Panc1 (cell line): ENCODE measurements around the gene IRS1. TPM values are rescaled to one million over a fixed set of nuclear protein-coding genes. Genes with fewer than 3 reads are reported as not detected.
A peak's percentile ranks its signal among the peaks of the same experiment; 100 is the strongest.

ENCODE experiments used
- ATAC-seq: fragments of 200-7000 bp; cut with Tn5 transposase; 2 replicates; pipeline ENCODE4 v1.9.1; 2020; ENCODE audit warnings: mild to moderate bottlenecking, moderate library complexity
- BruUV-seq: library from RNA; stranded (reverse); fragments of 400-500 nt; replicated peaks from 2 replicates; lab custom pipeline; 2021; lab: Mats Ljungman, UMichigan
- CTCF ChIA-PET: fragments of 300-600 bp; sonication (Branson Sonifier 250); formaldehyde crosslinking; loops from one replicate; lab custom pipeline; 2022; ENCODE audit warnings: antibody characterized with exemption; lab: Charles Lee
- POLR2A ChIA-PET: fragments of 300-600 bp; sonication (Branson Sonifier 250); formaldehyde crosslinking; loops from one replicate; lab custom pipeline; 2022; ENCODE audit warnings: antibody characterized with exemption; lab: Charles Lee
- DNase-seq: peaks from one replicate; pipeline ENCODE4 v3.0.0-alpha.2; 2010; ENCODE audit warnings: low read depth, low spot score
- H3K27ac ChIP-seq: 2 replicates; pipeline ENCODE4 v1.5.1; 2011; ENCODE audit warnings: mild to moderate bottlenecking, low read length, inconsistent platforms
- H3K27me3 ChIP-seq: fragments of 200-500 bp; sonication (Bioruptor generic); 2 replicates; pipeline ENCODE4 v1.6.0; 2014; ENCODE audit warnings: low read length, inconsistent platforms; ENCODE audit not compliant: control insufficient read depth, insufficient read depth
- H3K36me3 ChIP-seq: fragments of 200-500 bp; sonication (Bioruptor generic); 2 replicates; pipeline ENCODE4 v1.5.1; 2014; ENCODE audit warnings: inconsistent platforms, mild to moderate bottlenecking, low read length, moderate library complexity; ENCODE audit not compliant: control insufficient read depth, insufficient read depth
- H3K4me1 ChIP-seq: 2 replicates; pipeline ENCODE4 v1.5.1; 2011; ENCODE audit warnings: inconsistent platforms, mild to moderate bottlenecking, low read length, moderate library complexity; ENCODE audit not compliant: control insufficient read depth, insufficient read depth
- H3K4me3 ChIP-seq, 2 experiments: 2 replicates each; pipeline ENCODE4 v1.5.1; 2011 to 2012; ENCODE audit warnings: low read depth in 2 of 2, low read length in 2 of 2, mild to moderate bottlenecking in 2 of 2, inconsistent platforms in 1 of 2, moderate library complexity in 1 of 2
- H3K9me3 ChIP-seq: fragments of 200-500 bp; sonication (Bioruptor generic); 2 replicates; pipeline ENCODE4 v1.5.1; 2014; ENCODE audit warnings: low read depth, mild to moderate bottlenecking, inconsistent platforms, low read length, moderate library complexity; ENCODE audit not compliant: control insufficient read depth, insufficient read depth
- POLR2AphosphoS5 ChIP-seq: IDR thresholded peaks from 2 replicates; pipeline ENCODE4 v1.6.1; 2012; ENCODE audit warnings: mild to moderate bottlenecking, low read depth, low read length, moderate library complexity
- SIN3A ChIP-seq: IDR thresholded peaks from 2 replicates; pipeline ENCODE4 v1.6.1; 2012; ENCODE audit warnings: low read depth, mild to moderate bottlenecking, low read length, moderate library complexity, borderline replicate concordance; ENCODE audit not compliant: insufficient read depth
- TCF7L2 ChIP-seq: IDR thresholded peaks from 2 replicates; pipeline ENCODE4 v1.6.1; 2011; ENCODE audit warnings: mild to moderate bottlenecking, low read depth, low read length, inconsistent platforms
- in situ Hi-C: cut with HindIII; loops from 2 replicates; pipeline ENCODE4 v1.10.0; 2016; ENCODE audit warnings: low sequenced_read_pairs, low pct_unique_long_range_greater_than_20kb
- intact Hi-C: fragments of 100-400 bp; cut with micrococcal nuclease; formaldehyde crosslinking; loops from one replicate; pipeline ENCODE4 v1.10.0; 2022; ENCODE audit not compliant: unreplicated experiment
- total RNA-seq: library from RNA; stranded (reverse); gene quantifications from one replicate; pipeline ENCODE4 v1.2.1, GENCODE V29; 2021; ENCODE audit not compliant: unreplicated experiment
- TF ChIP-seq, protein P1 (sequence below), 2 experiments: IDR thresholded peaks; 2 replicates each; pipeline ENCODE4 v1.6.1; 2011 to 2012; ENCODE audit warnings: low read depth in 2 of 2, control low read depth in 1 of 2, low read length in 1 of 2, mild to moderate bottlenecking in 1 of 2, moderate library complexity in 1 of 2; ENCODE audit not compliant: insufficient read depth in 1 of 2
- TF ChIP-seq, protein P2 (sequence below): fragments of 450-650 bp; IDR thresholded peaks from 2 replicates; pipeline ENCODE4 v1.5.1; 2017; ENCODE audit warnings: mild to moderate bottlenecking

IRS1 gene
- total RNA-seq, 1 experiment from 2014 or later: 27.3 TPM

DNA sequence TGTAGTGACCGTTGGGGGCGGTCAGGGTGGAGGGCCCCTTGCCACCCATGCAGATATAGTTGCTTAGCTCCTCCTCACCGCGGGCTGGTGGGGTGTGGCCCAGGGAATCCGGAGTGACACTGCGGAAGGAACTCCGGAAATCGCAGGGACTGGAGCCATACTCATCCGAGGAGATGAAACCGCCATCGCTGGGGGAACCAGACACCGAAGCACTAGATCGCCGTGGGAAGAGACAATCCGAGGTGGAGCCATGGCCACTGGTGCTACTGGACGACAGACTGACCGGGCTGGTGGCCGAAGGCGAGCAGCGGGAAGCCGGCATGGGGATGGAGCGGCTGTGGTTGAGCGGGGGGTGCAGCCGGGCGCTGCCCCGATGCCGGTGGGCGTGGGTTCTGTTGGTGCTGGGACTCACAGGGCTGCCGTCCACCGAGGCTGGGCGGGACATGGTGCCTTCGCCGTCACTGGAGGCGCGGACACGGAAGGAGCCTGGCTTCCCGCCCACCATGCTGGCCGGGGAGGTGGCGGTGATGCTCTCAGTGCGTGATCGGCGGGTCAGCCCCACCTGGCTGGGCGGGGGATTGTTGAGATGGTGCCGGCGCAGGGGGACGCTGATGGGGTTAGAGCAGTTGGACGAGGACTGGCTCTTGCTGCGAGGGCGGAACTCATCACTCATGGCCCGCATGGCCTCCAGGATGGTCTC lies 2.2 kb downstream of the IRS1 start:
- Histone ChIP-seq H3K9me3 (no peaks in the 10 kb centered on the region), H3K4me1 (peaks cover 18% of the 10 kb centered on the region), H3K27me3 (no peaks in the 10 kb centered on the region), H3K36me3 (no peaks in the 10 kb centered on the region; the same call in 1 of the 2 replicates), H3K27ac (peak overlapping the region; percentile 90), H3K4me3 (peak overlapping the region; percentile 73 to 79)
- ATAC-seq (peak; percentile 24), DNase-seq (no peak)
- BruUV-seq: TSS peak; percentile 59
- ChIA-PET POLR2A (no interaction called here), CTCF (no interaction called here)
- TF ChIP-seq SIN3A (peak; percentile 22; the same call in 1 of the 2 replicates), POLR2AphosphoS5 (peak; percentile 62), TCF7L2 (no peak)
- TF ChIP-seq, protein P1, sequence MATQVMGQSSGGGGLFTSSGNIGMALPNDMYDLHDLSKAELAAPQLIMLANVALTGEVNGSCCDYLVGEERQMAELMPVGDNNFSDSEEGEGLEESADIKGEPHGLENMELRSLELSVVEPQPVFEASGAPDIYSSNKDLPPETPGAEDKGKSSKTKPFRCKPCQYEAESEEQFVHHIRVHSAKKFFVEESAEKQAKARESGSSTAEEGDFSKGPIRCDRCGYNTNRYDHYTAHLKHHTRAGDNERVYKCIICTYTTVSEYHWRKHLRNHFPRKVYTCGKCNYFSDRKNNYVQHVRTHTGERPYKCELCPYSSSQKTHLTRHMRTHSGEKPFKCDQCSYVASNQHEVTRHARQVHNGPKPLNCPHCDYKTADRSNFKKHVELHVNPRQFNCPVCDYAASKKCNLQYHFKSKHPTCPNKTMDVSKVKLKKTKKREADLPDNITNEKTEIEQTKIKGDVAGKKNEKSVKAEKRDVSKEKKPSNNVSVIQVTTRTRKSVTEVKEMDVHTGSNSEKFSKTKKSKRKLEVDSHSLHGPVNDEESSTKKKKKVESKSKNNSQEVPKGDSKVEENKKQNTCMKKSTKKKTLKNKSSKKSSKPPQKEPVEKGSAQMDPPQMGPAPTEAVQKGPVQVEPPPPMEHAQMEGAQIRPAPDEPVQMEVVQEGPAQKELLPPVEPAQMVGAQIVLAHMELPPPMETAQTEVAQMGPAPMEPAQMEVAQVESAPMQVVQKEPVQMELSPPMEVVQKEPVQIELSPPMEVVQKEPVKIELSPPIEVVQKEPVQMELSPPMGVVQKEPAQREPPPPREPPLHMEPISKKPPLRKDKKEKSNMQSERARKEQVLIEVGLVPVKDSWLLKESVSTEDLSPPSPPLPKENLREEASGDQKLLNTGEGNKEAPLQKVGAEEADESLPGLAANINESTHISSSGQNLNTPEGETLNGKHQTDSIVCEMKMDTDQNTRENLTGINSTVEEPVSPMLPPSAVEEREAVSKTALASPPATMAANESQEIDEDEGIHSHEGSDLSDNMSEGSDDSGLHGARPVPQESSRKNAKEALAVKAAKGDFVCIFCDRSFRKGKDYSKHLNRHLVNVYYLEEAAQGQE (IDR thresholded peaks at IDR 0.05; ENCODE audit: insufficient read depth in 1 of 2, low read depth in 2 of 2, low read length in 1 of 2): no peak
- TF ChIP-seq, protein P2, sequence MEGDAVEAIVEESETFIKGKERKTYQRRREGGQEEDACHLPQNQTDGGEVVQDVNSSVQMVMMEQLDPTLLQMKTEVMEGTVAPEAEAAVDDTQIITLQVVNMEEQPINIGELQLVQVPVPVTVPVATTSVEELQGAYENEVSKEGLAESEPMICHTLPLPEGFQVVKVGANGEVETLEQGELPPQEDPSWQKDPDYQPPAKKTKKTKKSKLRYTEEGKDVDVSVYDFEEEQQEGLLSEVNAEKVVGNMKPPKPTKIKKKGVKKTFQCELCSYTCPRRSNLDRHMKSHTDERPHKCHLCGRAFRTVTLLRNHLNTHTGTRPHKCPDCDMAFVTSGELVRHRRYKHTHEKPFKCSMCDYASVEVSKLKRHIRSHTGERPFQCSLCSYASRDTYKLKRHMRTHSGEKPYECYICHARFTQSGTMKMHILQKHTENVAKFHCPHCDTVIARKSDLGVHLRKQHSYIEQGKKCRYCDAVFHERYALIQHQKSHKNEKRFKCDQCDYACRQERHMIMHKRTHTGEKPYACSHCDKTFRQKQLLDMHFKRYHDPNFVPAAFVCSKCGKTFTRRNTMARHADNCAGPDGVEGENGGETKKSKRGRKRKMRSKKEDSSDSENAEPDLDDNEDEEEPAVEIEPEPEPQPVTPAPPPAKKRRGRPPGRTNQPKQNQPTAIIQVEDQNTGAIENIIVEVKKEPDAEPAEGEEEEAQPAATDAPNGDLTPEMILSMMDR: no peak
- in situ Hi-C loops (no loop called here), intact Hi-C loops (loop anchor here (5.0 to 10.0 kb wide), 4 partner anchors 313 to 910 kb away; no protein-coding TSS in a partner anchor)

- H3K4me3 ChIP-seq: peak overlapping the region; percentile 73 to 79
- ChIA-PET CTCF (no interaction called here), POLR2A (no interaction called here)
- H3K27ac ChIP-seq: peak overlapping the region; percentile 90
- H3K4me1 ChIP-seq: peaks cover 17% of the 10 kb centered on the region
- peak; percentile 18; the same call in 1 of the 2 replicates for ATAC-seq
- no peaks in the 10 kb centered on the region for H3K27me3 ChIP-seq
- in situ Hi-C loops (no loop called here), intact Hi-C loops (loop anchor here (5.0 to 10.0 kb wide), 4 partner anchors 312 to 910 kb away; no protein-coding TSS in a partner anchor)
- H3K36me3 ChIP-seq: no peaks in the 10 kb centered on the region; the same call in 1 of the 2 replicates
- no peak for DNase-seq
- BruUV-seq: no TSS peak
- TF ChIP-seq TCF7L2: no peak
- TF ChIP-seq, protein P1 (IDR thresholded peaks at IDR 0.05; ENCODE audit: insufficient read depth in 1 of 2, low read depth in 2 of 2, low read length in 1 of 2): no peak
- no peak for TF ChIP-seq SIN3A
- TF ChIP-seq POLR2AphosphoS5: no peak
- TF ChIP-seq, protein P2: peak; percentile 90
- no peaks in the 10 kb centered on the region for H3K9me3 ChIP-seq
These were observed 2.8 kb downstream of the IRS1 start for GRCh38 chr2:226796840-226797288.
